IMR-90 (cell line): ENCODE results near the gene BRIP1. TPM values are rescaled to one million over a fixed set of nuclear protein-coding genes. Genes with fewer than 3 reads are reported as not detected.
A peak's percentile ranks its signal among the peaks of the same experiment; 100 is the strongest.

ENCODE experiments used
- ATAC-seq: fragments of 200-7000 bp; cut with Tn5 transposase; 2 replicates; pipeline ENCODE4 v1.9.1; 2020; ENCODE audit warnings: low read depth, mild to moderate bottlenecking, moderate library complexity
- BruUV-seq: library from RNA; stranded (reverse); fragments of 400-500 nt; replicated peaks from 2 replicates; lab custom pipeline; 2021; lab: Mats Ljungman, UMichigan
- CTCF ChIA-PET: fragments of 300-600 bp; formaldehyde crosslinking; extraction: SDS; loops from one replicate; lab custom pipeline; 2021; ENCODE audit warnings: antibody characterized with exemption; lab: Yijun Ruan, JAX
- POLR2A ChIA-PET: fragments of 300-600 bp; sonication (Branson Sonifier 250); formaldehyde crosslinking; loops from one replicate; lab custom pipeline; 2022; ENCODE audit warnings: antibody characterized with exemption; ENCODE audit not compliant: unreplicated experiment; lab: Charles Lee
- DNase-seq: peaks from one replicate; pipeline ENCODE4 v3.0.0; 2013
- H2AFZ ChIP-seq: replicated peaks from 2 replicates; pipeline ENCODE3; 2013; ENCODE audit warnings: low read length, mild to moderate bottlenecking; ENCODE audit not compliant: poor library complexity
- H2AK5ac ChIP-seq: 2 replicates; pipeline ENCODE4 v1.6.1; 2013; ENCODE audit warnings: low read depth, low read length, inconsistent platforms
- H2AK9ac ChIP-seq: replicated peaks from 2 replicates; pipeline ENCODE3; 2013; ENCODE audit warnings: mild to moderate bottlenecking, low read depth, low read length, moderate library complexity; ENCODE audit not compliant: poor library complexity
- H2BK120ac ChIP-seq: 2 replicates; pipeline ENCODE4 v1.6.1; 2013; ENCODE audit warnings: low read depth, low read length, inconsistent platforms
- H2BK15ac ChIP-seq: 3 replicates; pipeline ENCODE4 v1.6.1; 2013; ENCODE audit warnings: low read depth, low read length, inconsistent platforms
- H2BK20ac ChIP-seq: 2 replicates; pipeline ENCODE4 v1.6.1; 2013; ENCODE audit warnings: low read depth, mild to moderate bottlenecking, inconsistent platforms, low read length, moderate library complexity
- H2BK5ac ChIP-seq: 2 replicates; pipeline ENCODE4 v1.6.1; 2013; ENCODE audit warnings: mild to moderate bottlenecking, low read depth, low read length, inconsistent platforms; ENCODE audit not compliant: poor library complexity, severe bottlenecking
- H3K14ac ChIP-seq: replicated peaks from 2 replicates; pipeline ENCODE4 v1.6.1; 2013; ENCODE audit warnings: low read depth, low read length, inconsistent platforms
- H3K18ac ChIP-seq: 2 replicates; pipeline ENCODE4 v1.6.1; 2013; ENCODE audit warnings: low read depth, low read length, control low read depth
- H3K23ac ChIP-seq: 2 replicates; pipeline ENCODE4 v1.6.1; 2013; ENCODE audit warnings: low read depth, low read length, inconsistent platforms
- H3K27ac ChIP-seq: 2 replicates; pipeline ENCODE4 v1.5.1; 2013; ENCODE audit warnings: mild to moderate bottlenecking, control low read depth, low read length; ENCODE audit not compliant: insufficient read depth
- H3K27me3 ChIP-seq: 2 replicates; pipeline ENCODE4 v1.6.1; 2013; ENCODE audit warnings: low read length; ENCODE audit not compliant: control insufficient read depth, insufficient read depth
- H3K36me3 ChIP-seq: 2 replicates; pipeline ENCODE4 v1.6.1; 2013; ENCODE audit warnings: low read length, mixed read lengths; ENCODE audit not compliant: control insufficient read depth, insufficient read depth
- H3K4ac ChIP-seq: 2 replicates; pipeline ENCODE4 v1.6.1; 2013; ENCODE audit warnings: low read depth, low read length, inconsistent platforms
- H3K4me1 ChIP-seq: 2 replicates; pipeline ENCODE4 v1.6.1; 2013; ENCODE audit warnings: low read length, mixed read lengths; ENCODE audit not compliant: control insufficient read depth, insufficient read depth
- H3K4me2 ChIP-seq: 2 replicates; pipeline ENCODE4 v1.6.1; 2013; ENCODE audit warnings: low read depth, mild to moderate bottlenecking, control low read depth, low read length, moderate library complexity
- H3K4me3 ChIP-seq: 2 replicates; pipeline ENCODE4 v1.5.1; 2013; ENCODE audit warnings: low read depth, mild to moderate bottlenecking, control low read depth, low read length, moderate library complexity; ENCODE audit not compliant: insufficient read depth
- H3K56ac ChIP-seq: 2 replicates; pipeline ENCODE4 v1.6.1; 2013; ENCODE audit warnings: low read length, inconsistent platforms; ENCODE audit not compliant: insufficient read depth; ENCODE audit errors: extremely low read depth
- H3K79me1 ChIP-seq, 2 experiments: 2 replicates each; pipeline ENCODE4 v1.6.1; 2013; ENCODE audit warnings: low read length in 2 of 2, inconsistent platforms in 1 of 2, low read depth in 1 of 2
- H3K9ac ChIP-seq: 2 replicates; pipeline ENCODE4 v1.6.1; 2013; ENCODE audit warnings: low read depth, low read length, control low read depth
- H3K9me1 ChIP-seq: 2 replicates; pipeline ENCODE4 v1.6.1; 2013; ENCODE audit warnings: low read length, inconsistent platforms; ENCODE audit not compliant: insufficient read depth
- H3K9me3 ChIP-seq: 2 replicates; pipeline ENCODE4 v1.6.1; 2013; ENCODE audit warnings: low read length; ENCODE audit not compliant: control insufficient read depth, insufficient read depth
- H4K20me1 ChIP-seq: 2 replicates; pipeline ENCODE4 v1.6.1; 2013; ENCODE audit warnings: low read length, inconsistent platforms; ENCODE audit not compliant: insufficient read depth
- H4K5ac ChIP-seq: 2 replicates; pipeline ENCODE4 v1.6.1; 2013; ENCODE audit warnings: mild to moderate bottlenecking, low read depth, low read length, control low read depth
- H4K8ac ChIP-seq, 2 experiments: 2 replicates each; pipeline ENCODE4 v1.6.1; 2013; ENCODE audit warnings: low read depth in 2 of 2, low read length in 2 of 2, control low read depth in 1 of 2, inconsistent platforms in 1 of 2
- H4K91ac ChIP-seq: 2 replicates; pipeline ENCODE4 v1.6.1; 2013; ENCODE audit warnings: low read depth, low read length, inconsistent platforms; ENCODE audit not compliant: insufficient read depth
- BHLHE40 ChIP-seq: fragments of 150-350 bp; IDR thresholded peaks from 2 replicates; pipeline ENCODE4 v1.6.1; 2016; ENCODE audit warnings: mild to moderate bottlenecking, low read depth, low read length
- CEBPB ChIP-seq: IDR thresholded peaks from 2 replicates; pipeline ENCODE4 v1.6.1; 2012; ENCODE audit warnings: low read depth, low read length, improper control_type of control experiment
- MAZ ChIP-seq: IDR thresholded peaks from 2 replicates; pipeline ENCODE4 v1.6.1; 2012; ENCODE audit warnings: low read depth, mild to moderate bottlenecking, low read length, improper control_type of control experiment, moderate library complexity, borderline replicate concordance
- NFE2L2 ChIP-seq: fragments of 150-350 bp; IDR thresholded peaks from 2 replicates; pipeline ENCODE4 v1.6.1; 2016; ENCODE audit warnings: low read depth, mild to moderate bottlenecking, low read length
- POLR2A ChIP-seq: IDR thresholded peaks from 2 replicates; pipeline ENCODE4 v1.6.1; 2012; ENCODE audit warnings: mild to moderate bottlenecking, low read depth, low read length
- RFX5 ChIP-seq: IDR thresholded peaks from 2 replicates; pipeline ENCODE4 v1.8.0; 2012; ENCODE audit warnings: low read depth, mild to moderate bottlenecking, low read length, moderate library complexity
- WGBS, 2 experiments: methylation state at CpG; one replicate each; pipeline versions ENCODE4 v1.1.5 to v1.1.7; 2013; ENCODE audit warnings: missing lambda C conversion rate in 2 of 2; ENCODE audit not compliant: insufficient read length in 1 of 2; ENCODE audit errors: extremely low coverage in 2 of 2; 5-methylcytosine and 5-hydroxymethylcytosine counted together
- dilution Hi-C: fragments of 300-500 bp; cut with HindIII; formaldehyde crosslinking; loops from one replicate; pipeline ENCODE4 v1.14.3; 2018; ENCODE audit warnings: low sequenced_read_pairs; ENCODE audit not compliant: unreplicated experiment
- in situ Hi-C: fragments of 300-500 bp; cut with MboI; formaldehyde crosslinking; loops from 3 replicates; pipeline ENCODE4 v1.14.3; 2019; ENCODE audit warnings: low sequenced_read_pairs, inconsistent platforms, mixed read lengths
- intact Hi-C: fragments of 100-400 bp; cut with micrococcal nuclease; formaldehyde crosslinking; loops from 2 replicates; pipeline ENCODE4 v1.10.0; 2022
- polyA plus RNA-seq, 3 experiments: library from polyadenylated mRNA; depleted of rRNA; stranded (reverse); fragments of >200 nt; gene quantifications; 2 replicates each; pipeline ENCODE4 v1.2.3, GENCODE V29; 2012; ENCODE audit warnings: low replicate concordance in 1 of 3
- total RNA-seq: library from RNA; depleted of rRNA; stranded (reverse); fragments of >200 nt; gene quantifications from 2 replicates; pipeline ENCODE4 v1.2.3, GENCODE V29; 2012
- TF ChIP-seq, protein P1 (sequence below): conservative IDR thresholded peaks from 2 replicates; pipeline ENCODE4 v1.5.1; 2012; ENCODE audit warnings: mild to moderate bottlenecking, low read depth, low read length, improper control_type of control experiment

Gene BRIP1
- total and polyA plus RNA-seq, 2 of the 4 experiments (the other 2 are of a cell fraction) = 6.1 to 19.7 TPM

DNA sequence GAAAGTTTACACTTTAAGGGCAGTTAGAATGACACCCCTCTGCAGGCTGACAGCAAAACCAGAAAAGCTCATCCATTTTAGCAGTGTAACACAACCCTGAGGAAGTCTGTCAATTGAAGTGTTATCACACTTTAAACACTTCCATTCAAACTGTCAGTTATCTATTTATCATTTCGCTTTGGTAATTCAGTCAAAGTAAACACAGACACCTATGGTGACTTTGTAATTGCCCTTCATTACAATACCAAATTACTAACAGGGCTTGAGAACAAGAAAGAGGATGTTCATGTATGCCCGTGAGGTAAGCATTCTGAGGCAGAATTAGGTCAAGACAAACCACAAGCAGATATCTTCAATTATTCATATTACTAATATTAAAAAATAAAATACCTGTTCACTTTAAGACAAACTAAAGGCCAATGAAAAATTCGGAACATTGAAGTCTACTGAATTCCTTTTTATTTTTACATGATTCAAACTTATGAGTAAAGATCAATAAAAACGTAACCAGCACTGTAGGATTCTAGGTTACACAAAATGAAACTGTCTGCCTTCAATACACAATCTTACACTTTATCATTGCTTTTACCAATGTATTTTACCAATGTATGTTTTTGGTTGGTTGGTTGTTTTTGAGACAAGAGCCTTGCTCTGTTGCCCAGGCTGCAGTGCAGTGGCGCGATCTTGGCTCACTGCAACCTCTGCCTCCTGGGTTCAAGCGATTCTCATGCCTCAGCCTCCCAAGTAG lies 57.1 kb downstream of the BRIP1 start:
- Histone ChIP-seq H4K8ac (peak overlapping the region in 1 of 2 experiments; percentile 44; a peak in 2 of 4 replicates), H4K5ac (peak overlapping the region; percentile 79; the same call in 1 of the 2 replicates), H4K91ac (peak overlapping the region; percentile 54), H3K9ac (no peak overlapping the region), H2BK5ac (peak overlapping the region; percentile 64), H3K79me1 (peaks cover 6 to 30% of the 10 kb centered on the region in 2 experiments; a peak in 2 of 4 replicates), H2AFZ (no peak overlapping the region), H4K20me1 (no peaks in the 10 kb centered on the region), H2AK9ac (no peak overlapping the region), H3K4me2 (peak overlapping the region; percentile 56; the same call in 1 of the 2 replicates), H3K23ac (no peak overlapping the region), H2BK15ac (0 out of 3 replicates have a peak overlapping the region, but pooled peaks have one; percentile 36), H3K27me3 (no peaks in the 10 kb centered on the region), H2AK5ac (no peak overlapping the region; the same call in 1 of the 2 replicates), H3K14ac (peak overlapping the region; percentile 16; the same call in 1 of the 2 replicates), H3K27ac (no peak overlapping the region; the same call in 1 of the 2 replicates), H3K56ac (no peak overlapping the region), H3K9me1 (peaks cover 7% of the 10 kb centered on the region), H3K4ac (peak overlapping the region; percentile 5; the same call in 1 of the 2 replicates), H3K36me3 (no peaks in the 10 kb centered on the region; the same call in 1 of the 2 replicates), H3K9me3 (no peaks in the 10 kb centered on the region), H3K4me1 (peaks cover 6% of the 10 kb centered on the region; the same call in 1 of the 2 replicates), H3K4me3 (no peak overlapping the region), H2BK120ac (peak overlapping the region; percentile 46), H2BK20ac (peak overlapping the region; percentile 33; the same call in 1 of the 2 replicates), H3K18ac (peak overlapping the region; percentile 98; the same call in 1 of the 2 replicates)
- ChIA-PET POLR2A (no interaction called here), CTCF (no interaction called here)
- intact Hi-C loops (no loop called here), in situ Hi-C loops (no loop called here), dilution Hi-C loops (no loop called here)
- no CpG with 5 or more reads among the region's 7 CpGs for WGBS, 2 experiments
- ATAC-seq (no peak), DNase-seq (no peak)
- no peak for TF ChIP-seq MAZ
- no peak for TF ChIP-seq BHLHE40
- no peak for TF ChIP-seq NFE2L2
- TF ChIP-seq CEBPB = no peak
- TF ChIP-seq, protein P1, sequence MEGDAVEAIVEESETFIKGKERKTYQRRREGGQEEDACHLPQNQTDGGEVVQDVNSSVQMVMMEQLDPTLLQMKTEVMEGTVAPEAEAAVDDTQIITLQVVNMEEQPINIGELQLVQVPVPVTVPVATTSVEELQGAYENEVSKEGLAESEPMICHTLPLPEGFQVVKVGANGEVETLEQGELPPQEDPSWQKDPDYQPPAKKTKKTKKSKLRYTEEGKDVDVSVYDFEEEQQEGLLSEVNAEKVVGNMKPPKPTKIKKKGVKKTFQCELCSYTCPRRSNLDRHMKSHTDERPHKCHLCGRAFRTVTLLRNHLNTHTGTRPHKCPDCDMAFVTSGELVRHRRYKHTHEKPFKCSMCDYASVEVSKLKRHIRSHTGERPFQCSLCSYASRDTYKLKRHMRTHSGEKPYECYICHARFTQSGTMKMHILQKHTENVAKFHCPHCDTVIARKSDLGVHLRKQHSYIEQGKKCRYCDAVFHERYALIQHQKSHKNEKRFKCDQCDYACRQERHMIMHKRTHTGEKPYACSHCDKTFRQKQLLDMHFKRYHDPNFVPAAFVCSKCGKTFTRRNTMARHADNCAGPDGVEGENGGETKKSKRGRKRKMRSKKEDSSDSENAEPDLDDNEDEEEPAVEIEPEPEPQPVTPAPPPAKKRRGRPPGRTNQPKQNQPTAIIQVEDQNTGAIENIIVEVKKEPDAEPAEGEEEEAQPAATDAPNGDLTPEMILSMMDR = no peak
- no peak for TF ChIP-seq RFX5
- no peak for TF ChIP-seq POLR2A
- no TSS peak for BruUV-seq
